HG02943 (cell line): ENCODE data around the gene SEPTIN8.
"Not testable (repeated sequence)": the region's sequence is repeated elsewhere in the genome, so short reads cannot be mapped to it uniquely, and the experiment has no call there.

Experiments
- ATAC-seq: cut with Tn5 transposase; IDR thresholded peaks from one replicate; pipeline ENCODE4 v1.9.1; 2021; ENCODE audit warnings: mild to moderate bottlenecking, low read depth, moderate library complexity; ENCODE audit not compliant: unreplicated experiment

The SEPTIN8 gene

DNA sequence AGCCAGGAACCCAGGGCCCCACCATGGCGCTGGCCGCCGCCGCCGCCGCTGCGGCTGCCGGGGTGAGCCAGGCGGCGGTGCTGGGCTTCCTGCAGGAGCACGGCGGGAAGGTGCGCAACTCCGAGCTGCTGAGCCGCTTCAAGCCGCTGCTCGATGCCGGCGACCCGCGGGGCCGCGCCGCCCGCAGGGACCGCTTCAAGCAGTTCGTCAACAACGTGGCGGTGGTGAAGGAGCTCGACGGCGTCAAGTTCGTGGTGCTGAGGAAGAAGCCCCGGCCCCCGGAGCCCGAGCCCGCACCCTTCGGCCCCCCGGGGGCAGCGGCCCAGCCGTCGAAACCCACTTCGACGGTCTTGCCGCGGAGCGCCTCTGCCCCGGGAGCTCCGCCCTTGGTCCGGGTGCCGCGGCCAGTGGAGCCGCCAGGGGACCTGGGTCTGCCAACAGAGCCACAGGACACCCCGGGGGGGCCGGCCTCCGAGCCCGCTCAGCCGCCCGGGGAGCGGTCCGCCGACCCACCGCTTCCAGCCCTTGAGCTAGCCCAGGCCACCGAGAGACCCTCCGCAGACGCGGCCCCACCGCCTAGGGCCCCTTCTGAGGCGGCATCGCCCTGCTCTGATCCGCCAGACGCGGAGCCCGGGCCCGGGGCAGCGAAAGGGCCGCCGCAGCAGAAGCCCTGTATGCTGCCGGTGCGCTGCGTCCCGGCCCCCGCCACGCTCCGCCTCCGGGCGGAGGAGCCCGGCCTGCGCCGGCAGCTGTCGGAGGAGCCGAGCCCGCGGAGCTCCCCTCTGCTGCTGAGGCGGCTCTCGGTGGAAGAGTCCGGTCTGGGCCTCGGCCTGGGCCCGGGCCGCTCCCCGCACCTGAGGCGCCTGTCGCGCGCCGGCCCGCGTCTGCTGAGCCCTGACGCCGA is 36.8 kb upstream of the SEPTIN8 start:
- ATAC-seq, result no peak

DNA sequence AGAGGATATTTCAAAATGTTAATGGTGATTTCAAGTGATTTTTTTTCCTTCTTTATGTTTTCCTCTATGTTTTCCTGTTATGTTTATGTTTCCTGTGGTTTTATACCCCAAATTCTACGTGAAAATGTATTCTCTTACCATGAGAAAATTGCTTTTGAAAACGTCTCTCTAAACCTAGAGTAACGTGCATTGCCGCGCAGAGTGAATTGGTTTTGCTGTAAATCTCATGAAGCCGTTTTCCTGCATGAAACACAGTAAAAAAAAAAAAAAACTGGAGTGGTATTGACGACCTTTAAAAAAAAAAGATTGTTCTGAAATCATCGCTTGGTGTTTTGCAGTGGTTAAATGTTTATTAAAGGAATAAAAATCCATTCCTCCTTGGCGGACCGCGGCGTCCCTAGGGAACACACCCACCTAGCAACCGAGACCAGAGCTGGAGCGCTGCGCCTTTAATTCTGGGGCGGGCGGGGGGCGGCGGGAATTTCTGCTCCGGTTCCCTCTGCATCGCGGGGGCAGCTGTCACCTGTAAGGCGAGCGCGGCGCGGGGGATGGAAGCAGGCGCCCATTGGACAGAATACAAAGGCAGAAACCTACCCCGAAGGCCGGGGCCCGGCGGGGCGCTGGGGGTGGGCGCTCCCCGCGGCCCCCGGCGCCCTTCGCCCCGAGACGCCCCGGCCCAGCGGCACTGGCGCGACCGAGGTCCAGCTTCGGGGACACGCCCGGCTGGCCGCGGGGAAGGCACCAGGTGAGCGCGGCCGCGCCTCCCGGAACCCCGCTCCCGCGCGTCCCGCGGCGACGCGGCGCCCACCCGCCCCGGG is 36.0 kb upstream of the SEPTIN8 start, which contains the start of gene SOWAHA:
Gene SOWAHA, plus strand, starts transcription at position 522 of the 818 bp plus-strand sequence. CDS start 320 bp downstream, outside the sequence.
- ATAC-seq, result no peak

DNA sequence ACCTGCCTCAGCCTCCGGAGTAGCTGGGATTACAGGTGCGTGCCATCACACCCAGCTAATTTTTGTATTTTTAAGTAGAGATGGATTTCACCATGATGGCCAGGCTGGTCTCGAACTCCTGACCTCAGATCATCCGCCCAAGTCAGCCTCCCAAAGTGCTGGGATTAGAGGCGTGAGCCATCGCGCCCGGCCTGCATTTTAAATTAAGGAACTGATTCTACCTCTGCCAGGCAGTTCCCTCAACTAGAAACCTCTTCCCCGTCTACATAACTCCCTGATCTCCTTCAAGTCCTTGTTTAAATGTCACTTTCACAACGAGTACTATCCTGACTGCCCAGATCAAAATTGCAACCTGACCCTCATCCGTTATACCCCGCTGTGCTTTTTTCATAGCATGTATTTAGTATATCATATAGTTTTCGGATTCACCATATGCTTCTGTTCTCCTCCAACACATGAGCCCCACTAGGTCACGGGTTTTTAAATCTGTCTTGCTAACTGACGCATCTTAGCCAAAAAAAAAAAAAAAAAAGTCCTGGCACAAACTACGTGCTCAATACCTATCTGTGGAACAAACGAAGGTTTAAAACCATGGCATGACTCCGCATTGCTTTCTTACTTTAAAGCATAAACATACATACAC is 35.2 kb upstream of the SEPTIN8 start:
- no peak for ATAC-seq

DNA sequence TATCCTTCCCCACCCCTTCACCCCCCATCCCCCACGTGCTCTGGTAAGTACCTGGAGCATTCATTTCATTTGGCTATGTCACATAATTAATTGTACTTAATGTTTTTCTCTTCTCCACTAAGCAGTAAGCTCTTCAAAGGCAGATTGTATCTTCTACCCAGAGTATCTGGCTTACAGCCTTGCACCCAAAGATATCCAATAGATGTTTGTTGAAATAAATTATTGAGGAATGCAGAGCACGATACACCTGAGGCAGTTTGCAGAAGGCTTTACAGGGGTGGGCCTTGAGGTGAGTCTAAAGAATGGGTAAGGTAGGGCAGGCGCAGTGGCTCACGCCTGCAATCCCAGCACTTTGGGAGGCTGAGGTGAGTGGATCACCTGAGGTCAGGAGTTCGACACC is 33.6 kb upstream of the SEPTIN8 start:
- ATAC-seq, result no peak

DNA sequence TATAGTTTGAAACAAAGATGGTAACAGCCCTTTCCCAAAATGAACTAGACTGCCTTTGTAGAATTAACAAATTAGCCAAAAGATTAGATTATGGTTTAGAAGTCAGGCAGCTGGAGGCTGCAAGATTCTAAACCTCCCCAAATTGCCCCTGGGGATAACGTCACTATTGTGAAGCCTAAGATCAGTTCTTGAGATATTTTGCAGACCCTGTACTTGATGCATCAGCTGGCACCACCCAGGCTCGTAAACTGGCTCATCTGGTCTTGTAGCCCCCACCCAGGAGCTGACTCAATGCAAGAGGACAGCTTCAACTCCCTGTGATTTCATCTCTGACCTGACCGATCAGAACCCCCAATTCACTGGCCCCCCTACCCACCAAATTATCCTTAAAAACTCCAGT is 31.8 kb upstream of the SEPTIN8 start:
- no peak for ATAC-seq

DNA sequence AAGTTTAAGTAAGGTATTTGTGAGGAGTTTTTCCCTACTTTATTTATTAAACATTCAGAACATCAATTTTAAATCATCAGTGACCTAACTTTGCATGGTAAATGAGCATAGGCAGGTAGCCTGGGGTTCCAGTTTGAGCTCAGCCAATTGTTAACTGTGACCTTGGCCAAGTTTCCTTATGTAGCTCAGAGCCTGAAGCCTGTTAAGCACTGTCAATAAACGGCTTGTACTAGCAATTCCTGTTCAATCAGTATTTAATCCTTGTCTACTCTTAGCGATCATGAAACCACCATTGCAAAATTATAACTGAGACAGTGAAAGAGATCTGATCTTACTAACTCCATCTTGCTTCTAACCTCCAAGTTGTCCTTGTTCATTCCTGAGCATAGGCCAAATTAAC is 31.4 kb upstream of the SEPTIN8 start:
- no peak for ATAC-seq

DNA sequence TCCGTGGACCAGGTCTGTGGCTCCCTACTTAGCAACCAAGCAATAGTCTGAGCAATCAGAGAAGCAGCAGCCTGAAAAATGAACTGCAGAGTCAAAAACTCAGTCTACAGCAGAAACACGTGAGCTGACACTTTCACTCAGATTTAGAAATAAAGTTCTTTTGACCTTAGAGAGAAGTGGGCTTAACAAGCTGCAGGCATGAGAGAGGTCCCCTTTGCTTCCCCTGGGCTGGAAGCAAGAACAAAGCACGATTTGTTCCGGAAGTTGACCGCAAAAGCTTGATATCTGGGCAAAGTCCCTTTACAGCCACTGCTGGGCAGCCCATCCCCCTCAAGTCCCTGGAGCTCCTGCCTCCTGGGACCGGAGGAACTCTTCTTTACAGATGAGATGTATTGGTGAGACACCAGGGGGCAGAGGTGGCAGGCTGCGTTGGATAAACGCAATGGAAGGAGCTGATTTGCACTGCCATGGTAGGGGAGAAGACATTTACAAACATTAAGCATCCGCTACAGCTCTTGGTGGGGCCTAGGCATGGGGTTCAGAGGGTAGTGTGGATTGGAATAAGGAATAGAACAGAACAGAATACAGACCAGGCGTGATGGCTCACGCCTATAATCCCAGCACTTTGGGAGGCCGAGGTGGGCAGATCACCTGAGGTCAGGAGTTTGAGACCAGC is 30.3 kb upstream of the SEPTIN8 start:
- no peak for ATAC-seq

DNA sequence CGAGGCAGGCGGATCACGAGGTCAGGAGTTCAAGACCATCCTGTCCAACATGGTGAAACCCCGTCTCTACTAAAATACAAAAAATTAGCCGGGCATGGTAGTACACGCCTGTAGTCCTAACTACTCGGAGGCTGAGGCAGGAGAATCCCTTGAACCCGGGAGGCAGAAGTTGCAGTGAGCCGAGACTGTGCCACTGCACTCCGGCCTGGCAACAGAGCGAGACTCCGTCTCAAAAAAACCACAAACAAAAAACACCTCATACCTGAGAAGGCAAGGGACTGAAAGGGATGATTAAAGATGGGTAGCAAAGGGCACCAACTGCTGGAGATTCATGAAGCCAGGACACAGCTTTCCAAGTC is 29.7 kb upstream of the SEPTIN8 start:
- ATAC-seq, result not testable (repeated sequence)

DNA sequence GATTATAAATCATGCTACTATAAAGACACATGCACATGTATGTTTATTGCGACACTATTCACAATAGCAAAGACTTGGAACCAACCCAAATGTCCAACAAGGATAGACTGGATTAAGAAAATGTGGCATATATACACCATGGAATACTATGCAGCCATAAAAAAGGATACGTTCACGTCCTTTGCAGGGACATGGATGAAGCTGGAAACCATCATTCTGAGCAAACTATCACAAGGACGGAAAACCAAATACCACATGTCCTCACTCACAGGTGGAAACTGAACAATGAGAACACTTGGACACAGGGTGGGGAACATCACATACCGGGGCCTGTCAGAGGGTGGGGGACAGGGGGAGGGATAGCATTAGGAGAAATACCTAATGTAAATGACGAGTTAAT is 28.8 kb upstream of the SEPTIN8 start:
- not testable (repeated sequence) for ATAC-seq

DNA sequence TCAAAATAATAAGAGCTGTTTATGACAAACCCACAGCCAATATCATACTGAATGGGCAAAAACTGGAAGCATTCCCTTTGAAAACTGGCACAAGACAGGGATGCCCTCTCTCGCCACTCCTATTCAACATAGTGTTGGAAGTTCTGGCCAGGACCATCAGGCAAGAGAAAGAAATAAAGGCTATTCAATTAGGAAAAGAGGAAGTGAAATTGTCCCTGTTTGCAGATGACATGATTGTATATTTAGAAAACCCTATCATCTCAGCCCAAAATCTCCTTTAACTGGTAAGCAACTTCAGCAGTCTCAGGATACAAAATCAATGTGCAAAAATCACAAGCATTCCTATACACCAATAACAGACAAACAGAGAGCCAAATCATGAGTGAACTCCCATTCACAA is 27.2 kb upstream of the SEPTIN8 start:
- ATAC-seq, result not testable (repeated sequence)

DNA sequence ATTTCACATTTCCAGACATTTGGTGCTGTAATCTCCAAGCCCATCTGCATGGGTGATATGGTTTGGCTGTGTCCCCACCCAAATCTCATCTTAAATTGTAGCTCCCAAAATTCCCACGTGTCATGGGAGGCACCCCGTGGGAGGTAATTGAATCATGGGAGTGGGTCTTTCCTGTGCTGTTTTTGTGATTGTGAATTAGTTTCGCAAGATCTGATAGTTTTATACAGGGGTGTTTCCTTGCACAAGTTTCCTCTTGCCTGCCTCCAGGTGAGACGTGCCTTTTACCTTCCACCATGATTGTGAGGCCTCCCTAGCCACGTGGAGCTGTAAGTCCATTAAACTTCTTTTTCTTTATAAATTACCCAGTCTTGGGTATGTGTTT is 25.6 kb upstream of the SEPTIN8 start:
- not testable (repeated sequence) for ATAC-seq

DNA sequence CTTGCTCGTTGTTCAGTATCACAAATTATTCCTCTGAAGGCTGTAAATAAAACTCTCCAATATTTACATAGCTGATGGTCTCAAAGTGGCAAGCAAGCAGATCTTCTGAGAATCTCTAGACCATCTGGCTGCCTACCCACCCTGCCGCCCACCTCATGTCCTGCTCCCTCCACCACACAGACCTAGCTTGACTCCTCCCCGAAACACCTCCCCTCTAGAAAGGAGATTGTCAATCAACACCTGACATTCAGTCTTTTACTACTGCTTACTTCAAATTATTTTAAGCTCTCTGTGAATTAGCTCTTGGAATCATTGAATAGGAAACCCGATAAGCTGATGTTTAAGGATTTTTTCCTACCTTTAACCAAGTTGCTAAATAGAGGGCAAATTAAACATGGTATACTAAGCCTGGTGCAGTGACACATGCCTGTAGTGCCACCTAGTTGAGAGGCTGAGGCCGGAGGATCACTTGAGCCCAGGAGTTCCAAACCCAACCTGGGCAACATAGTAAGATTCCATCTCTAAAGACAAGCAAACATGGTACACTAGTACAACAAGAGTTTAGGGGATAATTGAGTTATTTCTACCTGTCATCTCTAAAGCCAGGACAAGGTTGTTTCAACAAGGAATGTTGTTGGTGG is 25.1 kb upstream of the SEPTIN8 start:
- ATAC-seq, result no peak

DNA sequence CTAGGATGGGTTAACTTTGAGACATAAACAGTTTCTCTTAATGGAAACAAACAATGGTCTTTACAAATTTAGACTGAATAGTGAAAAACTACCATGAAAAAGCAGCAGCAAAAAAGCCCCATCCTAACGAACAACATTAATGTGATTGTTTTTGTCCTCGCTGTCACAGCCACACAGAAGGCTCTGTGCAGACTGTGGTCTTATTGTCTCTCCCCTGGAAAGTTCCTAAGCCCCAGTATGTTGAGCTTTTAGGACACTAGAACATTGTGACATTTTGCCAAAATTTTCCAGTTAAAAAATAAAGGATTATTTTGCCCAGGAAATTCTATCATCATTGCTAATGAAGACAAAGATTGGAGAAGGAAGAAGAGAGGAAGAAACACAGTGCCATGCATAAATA is 23.5 kb upstream of the SEPTIN8 start:
- no peak for ATAC-seq

DNA sequence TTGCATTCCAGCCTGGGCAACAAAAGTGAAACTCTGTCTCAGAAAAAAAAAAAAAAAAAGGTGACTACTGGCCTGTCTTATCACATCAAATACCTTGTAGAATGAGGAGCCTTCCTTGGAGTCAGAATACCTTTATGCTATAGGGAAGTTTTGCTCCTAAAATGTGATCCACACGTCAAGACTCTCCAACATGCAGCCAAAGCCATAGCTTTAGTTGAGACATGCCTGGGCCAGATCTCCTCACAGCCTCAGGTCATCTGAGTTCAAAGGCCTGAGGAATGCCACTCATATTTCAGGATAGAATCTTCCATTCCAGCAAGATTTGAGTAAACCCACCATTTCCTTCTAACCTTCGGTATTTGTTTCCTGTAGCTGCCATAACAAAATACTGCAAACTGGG is 22.4 kb upstream of the SEPTIN8 start:
- ATAC-seq, result no peak

DNA sequence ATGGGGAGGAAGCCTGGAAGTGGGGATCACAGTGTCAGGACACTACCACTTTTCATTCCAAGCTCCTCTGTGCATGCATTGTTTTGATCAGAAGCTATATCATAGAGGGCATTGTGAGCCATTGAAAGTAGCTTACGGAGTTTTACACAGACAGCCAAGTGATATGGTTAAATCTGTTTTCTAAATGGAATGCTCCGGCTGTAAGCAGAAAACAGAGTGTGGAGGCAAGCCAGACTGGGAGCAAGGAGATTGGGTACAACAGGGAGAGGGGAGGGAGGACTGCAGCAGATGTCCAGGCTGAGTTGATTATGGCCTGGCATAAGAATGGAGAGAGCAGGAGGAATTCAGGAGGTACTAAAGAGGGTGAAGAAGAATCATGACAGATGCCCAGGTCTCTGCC is 20.6 kb upstream of the SEPTIN8 start:
- no peak for ATAC-seq

DNA sequence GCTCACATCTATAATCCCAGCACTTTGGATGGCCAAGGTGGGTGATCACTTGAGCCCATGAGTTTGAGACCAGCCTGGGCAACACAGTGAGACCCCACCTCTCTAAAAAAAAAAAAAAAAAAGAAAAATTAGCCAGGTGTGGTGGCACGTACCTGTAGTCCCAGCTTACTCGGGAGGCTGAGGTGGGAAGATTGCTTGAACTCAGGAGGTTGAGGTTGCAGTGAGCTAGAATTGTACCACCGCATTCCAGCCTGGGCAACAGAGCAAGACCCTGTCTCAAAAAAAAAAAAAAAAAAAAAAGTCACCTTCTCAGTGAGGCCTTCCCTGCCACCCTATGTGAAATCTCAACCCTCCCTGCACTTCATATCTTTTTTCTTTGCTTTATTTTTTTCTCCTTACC is 14.0 kb upstream of the SEPTIN8 start:
- no peak for ATAC-seq

DNA sequence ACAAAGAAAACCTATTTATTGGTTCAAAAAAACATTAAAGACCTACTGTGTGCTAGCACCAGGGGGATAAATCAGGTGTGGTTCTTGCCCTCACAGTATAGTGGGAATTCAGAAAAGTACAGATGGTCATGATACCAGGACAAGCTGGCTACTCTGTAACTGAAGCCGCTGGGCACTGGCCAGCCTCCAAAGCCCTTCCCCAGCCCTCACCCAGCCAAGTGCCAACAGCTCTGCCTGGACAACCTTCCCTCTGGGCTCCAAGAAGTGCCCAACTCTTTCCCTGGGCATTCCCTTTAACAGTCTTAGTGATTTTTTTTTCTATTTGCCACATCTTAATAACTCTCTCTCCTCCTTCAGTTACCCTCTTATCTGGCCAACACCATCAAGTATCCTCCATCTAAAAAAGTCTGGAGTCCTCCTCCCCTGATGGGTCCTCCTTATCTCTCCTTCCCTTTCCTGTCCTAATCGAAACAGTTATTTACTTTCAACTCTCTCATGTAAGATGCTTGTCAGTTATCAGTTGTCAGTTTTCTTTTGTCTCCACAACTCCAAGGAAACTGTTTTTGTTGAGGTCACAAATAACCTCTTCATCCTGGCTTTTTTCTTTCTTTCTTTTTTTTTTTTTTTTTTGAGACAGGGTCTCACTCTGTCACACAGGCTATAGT is 13.3 kb upstream of the SEPTIN8 start:
- no peak for ATAC-seq

DNA sequence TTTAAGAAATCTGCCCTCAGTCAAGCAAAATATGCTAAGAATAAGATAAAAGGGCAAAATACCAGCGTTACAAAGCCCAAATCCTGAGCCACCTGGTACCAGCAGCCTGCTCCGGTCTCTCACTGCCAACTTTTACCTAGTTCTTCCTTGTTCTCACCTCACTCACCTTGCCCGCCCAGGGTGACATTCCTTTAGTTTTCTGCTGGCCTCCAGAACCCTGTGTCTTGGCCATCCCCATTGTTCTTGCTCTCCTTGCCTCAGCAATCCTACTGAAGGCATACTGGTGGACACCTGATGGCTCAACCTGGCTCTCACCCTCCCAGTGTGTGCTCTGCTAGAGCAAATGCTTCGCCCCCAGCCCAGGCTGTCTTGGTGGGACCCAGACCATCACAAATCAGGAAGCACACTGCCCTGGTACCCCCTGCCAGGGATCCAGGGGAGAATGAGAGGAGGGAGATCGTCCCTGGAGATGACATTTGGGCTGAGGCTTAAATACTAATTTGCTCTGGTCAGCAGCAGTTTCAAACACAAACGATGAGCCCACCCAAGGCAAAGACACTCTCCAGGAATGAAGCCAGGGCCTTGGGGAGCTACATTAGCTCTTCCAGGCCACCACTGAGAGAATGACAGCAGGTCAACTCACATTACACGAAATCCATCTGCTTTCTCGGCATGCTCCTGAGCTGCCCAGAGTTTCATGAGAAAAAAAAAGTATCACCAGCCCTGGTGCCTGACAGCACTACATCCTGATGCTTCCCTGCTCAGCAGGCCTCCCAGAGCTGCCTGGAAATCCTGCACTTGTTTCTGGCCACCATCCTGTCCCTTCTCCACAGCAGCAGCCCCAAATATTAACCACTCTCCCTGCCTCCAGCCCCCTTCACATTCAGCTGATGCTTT is 12.2 kb upstream of the SEPTIN8 start:
- ATAC-seq, result no peak

DNA sequence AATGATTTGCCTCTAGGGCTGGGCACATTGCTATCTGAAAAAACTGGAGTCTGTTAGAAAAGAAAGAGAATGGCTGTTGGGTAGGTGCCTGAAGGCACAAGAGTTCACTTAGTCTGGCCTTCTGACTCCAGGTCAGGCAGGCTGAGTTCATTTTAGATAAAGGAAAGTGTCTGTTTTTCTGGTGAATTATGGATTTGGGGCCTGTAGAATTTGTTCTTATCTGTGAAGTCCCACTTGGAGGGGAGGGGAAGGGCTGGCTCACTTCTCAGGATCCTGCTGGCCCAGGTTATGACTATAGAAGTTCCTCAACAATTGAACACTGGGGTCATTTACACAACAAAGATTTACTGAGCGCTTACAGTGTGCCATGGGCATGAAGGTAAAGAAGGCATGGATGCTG is 11.5 kb upstream of the SEPTIN8 start:
- ATAC-seq, result no peak
